K562 (cell line): Measurements from ENCODE around the gene ANK3. TPM values are rescaled to one million over a fixed set of nuclear protein-coding genes. Genes with fewer than 3 reads are reported as not detected.

Experiments used
- ATF3 ChIP-seq, 2 experiments: fragments of 450-650 bp in 1 of 2; sonication (generic) in 1 of 2; formaldehyde crosslinking in 1 of 2; IDR thresholded peaks in 1 of 2; conservative IDR thresholded peaks in 1 of 2; 2 replicates each; pipeline versions ENCODE4 v1.6.1 to v1.8.1; 2016 to 2023; ENCODE audit warnings: mild to moderate bottlenecking in 2 of 2, moderate library complexity in 2 of 2, inconsistent platforms in 1 of 2, missing genetic modification reagents in 1 of 2
- CBFA2T3 ChIP-seq: fragments of 450-650 bp; IDR thresholded peaks from 2 replicates; pipeline ENCODE4 v1.6.1; 2017
- CHD1 ChIP-seq: fragments of 200-600 bp; sonication (generic); IDR thresholded peaks from one replicate; pipeline ENCODE4 v1.6.1; 2012; ENCODE audit warnings: mild to moderate bottlenecking, moderate library complexity, low read length, inconsistent platforms
- DIDO1 ChIP-seq: fragments of 450-650 bp; IDR thresholded peaks from 2 replicates; pipeline ENCODE4 v1.6.1; 2016; ENCODE audit warnings: low read depth, missing biosample characterization, missing genetic modification characterization
- DNMT1 ChIP-seq: fragments of 450-650 bp; IDR thresholded peaks from 2 replicates; pipeline ENCODE4 v1.6.1; 2016; ENCODE audit warnings: antibody characterized with exemption, mild to moderate bottlenecking
- EP400 ChIP-seq: fragments of 450-650 bp; IDR thresholded peaks from 2 replicates; pipeline ENCODE4 v1.6.1; 2017; ENCODE audit warnings: antibody characterized with exemption, mild to moderate bottlenecking, moderate library complexity
- HNRNPK ChIP-seq: fragments of 200-400 bp; formaldehyde crosslinking; IDR thresholded peaks from one replicate; pipeline ENCODE4 v1.6.1; 2018; ENCODE audit warnings: mild to moderate bottlenecking, low read depth, low read length; ENCODE audit not compliant: poor library complexity, severe bottlenecking
- JUNB ChIP-seq: fragments of 450-650 bp; formaldehyde crosslinking; conservative IDR thresholded peaks from 2 replicates; pipeline ENCODE4 v1.4.0; 2020; ENCODE audit warnings: mild to moderate bottlenecking
- MLX ChIP-seq, 2 experiments: fragments of 450-650 bp in 1 of 2; sonication (generic) in 1 of 2; formaldehyde crosslinking; conservative IDR thresholded peaks; 2 replicates each; pipeline versions ENCODE4 v1.4.0 to v1.8.1; 2020 to 2022; ENCODE audit warnings: mild to moderate bottlenecking in 1 of 2, missing genetic modification reagents in 1 of 2
- PHF21A ChIP-seq: fragments of 450-650 bp; IDR thresholded peaks from 2 replicates; pipeline ENCODE4 v1.6.1; 2017; ENCODE audit warnings: low read depth, borderline replicate concordance
- RAD51 ChIP-seq: fragments of 450-650 bp; IDR thresholded peaks from 2 replicates; pipeline ENCODE4 v1.7.1; 2016; ENCODE audit warnings: low read depth, mild to moderate bottlenecking, borderline replicate concordance
- RFX7 ChIP-seq: fragments of 250-450 bp; sonication (Bioruptor Pico); IDR thresholded peaks from 2 replicates; pipeline ENCODE4 v1.5.1; 2021; ENCODE audit warnings: mild to moderate bottlenecking
- SREBF1 ChIP-seq: fragments of 150-350 bp; IDR thresholded peaks from 2 replicates; pipeline ENCODE4 v1.6.1; 2014; ENCODE audit warnings: antibody characterized with exemption, low read depth, low read length, borderline replicate concordance
- ZFP30 ChIP-seq: fragments of 250-450 bp; sonication (Bioruptor Pico); IDR thresholded peaks from 2 replicates; pipeline ENCODE4 v1.8.0; 2022; ENCODE audit warnings: moderate library complexity, mild to moderate bottlenecking, inconsistent platforms, borderline replicate concordance
- ZFP36 ChIP-seq: fragments of 150-350 bp; IDR thresholded peaks from 2 replicates; pipeline ENCODE4 v1.6.1; 2018; ENCODE audit warnings: low read length, low read depth; ENCODE audit not compliant: partially characterized antibody
- ZNF121 ChIP-seq: sonication (generic); formaldehyde crosslinking; conservative IDR thresholded peaks from 2 replicates; pipeline ENCODE4 v1.8.0; 2022; ENCODE audit warnings: missing genetic modification reagents
- ZNF274 ChIP-seq: IDR thresholded peaks from 2 replicates; pipeline ENCODE4 v1.6.1; 2011; ENCODE audit warnings: low read depth, mild to moderate bottlenecking, low read length, moderate library complexity, borderline replicate concordance
- ZNF740 ChIP-seq, 3 experiments: fragments of 200-800 bp in 1 of 3; sonication (Bioruptor generic) in 1 of 3; sonication (generic) in 1 of 3; formaldehyde crosslinking in 1 of 3; IDR thresholded peaks; 2 replicates each; pipeline versions ENCODE4 v1.6.1 to v1.8.0; 2016 to 2022; ENCODE audit warnings: mild to moderate bottlenecking in 2 of 3, missing compliant biosample characterization in 2 of 3, missing genetic modification characterization in 2 of 3, missing genetic modification reagents in 1 of 3
- polyA plus RNA-seq, 8 experiments: library from polyadenylated mRNA; depleted of rRNA in 4 of 8; stranded (reverse) in 5 of 8; unstranded in 3 of 8; fragments of >200 nt; fragmentation: Nextera tagmentation in 2 of 8; fragmentation: Illumina TruSeq in 1 of 8; extraction: Ambion mirVana in 2 of 8; extraction: Trizol in 1 of 8; gene quantifications; 2 replicates each; pipeline versions ENCODE4 v1.2.1 to v1.2.3, GENCODE V29; 2011 to 2014; ENCODE audit warnings: inconsistent platforms in 1 of 8, missing spikeins in 1 of 8
- total RNA-seq, 7 experiments: library from RNA; depleted of rRNA in 6 of 7; stranded (reverse); fragments of >200 nt in 6 of 7; fragmentation: Illumina TruSeq in 2 of 7; extraction: Trizol in 2 of 7; gene quantifications; 2 replicates each; pipeline versions ENCODE4 v1.2.1 to v1.2.3, GENCODE V29; 2011 to 2021; ENCODE audit warnings: low replicate concordance in 1 of 7
- TF ChIP-seq, protein P1 (sequence below): sonication (generic); formaldehyde crosslinking; IDR thresholded peaks from 2 replicates; pipeline ENCODE4 v1.8.0; 2022; ENCODE audit warnings: missing genetic modification reagents, mild to moderate bottlenecking, borderline replicate concordance

Gene ANK3
- total and polyA plus RNA-seq, 9 of the 15 experiments (the other 6 are each of a cell fraction or from before 2014, with no cell fraction given), result 10.0 to 32.3 (median 17.9) TPM

DNA sequence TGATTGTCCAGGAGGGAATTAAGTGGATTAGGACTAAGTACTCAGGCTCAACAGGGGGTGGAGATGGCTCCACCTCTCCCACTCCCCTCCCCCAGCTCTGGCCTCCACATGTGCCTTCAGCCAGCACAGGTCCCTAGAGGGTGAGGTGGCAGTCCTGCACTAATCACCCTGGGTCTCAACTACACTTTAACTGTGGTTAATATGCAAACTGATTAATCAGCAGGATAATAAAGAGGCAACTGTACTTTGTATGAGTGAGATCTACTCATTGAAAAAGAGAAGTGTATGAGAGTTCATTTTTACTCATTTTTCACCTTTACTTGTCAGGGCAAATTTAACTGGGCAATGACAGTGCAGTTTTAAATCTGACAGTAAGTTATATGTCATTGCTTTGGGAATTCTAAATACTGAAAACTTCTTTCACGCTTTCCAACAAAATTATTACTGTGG lies 259.5 kb downstream of the ANK3 start (continued):
- TF ChIP-seq ZFP30 (CRISPR knock-in tag), result no peak
- TF ChIP-seq JUNB (CRISPR knock-in tag), result no peak
- peak; percentile 91 for TF ChIP-seq EP400
- TF ChIP-seq ZNF274, result no peak
- no peak for TF ChIP-seq CHD1
- no peak for TF ChIP-seq ZFP36
- no peak for TF ChIP-seq MLX (CRISPR knock-in tag; conservative IDR thresholded peaks at IDR 0.05)
- no peak for TF ChIP-seq RAD51
- no peak for TF ChIP-seq HNRNPK
- TF ChIP-seq DNMT1, result no peak
- no peak for TF ChIP-seq RFX7 (CRISPR knock-in tag)
- TF ChIP-seq ATF3 (IDR thresholded peaks at IDR 0.05), result no peak; the same call in 1 of the 2 replicates
- TF ChIP-seq ATF3 (CRISPR knock-in tag; conservative IDR thresholded peaks at IDR 0.05), result no peak
- TF ChIP-seq, protein P1, sequence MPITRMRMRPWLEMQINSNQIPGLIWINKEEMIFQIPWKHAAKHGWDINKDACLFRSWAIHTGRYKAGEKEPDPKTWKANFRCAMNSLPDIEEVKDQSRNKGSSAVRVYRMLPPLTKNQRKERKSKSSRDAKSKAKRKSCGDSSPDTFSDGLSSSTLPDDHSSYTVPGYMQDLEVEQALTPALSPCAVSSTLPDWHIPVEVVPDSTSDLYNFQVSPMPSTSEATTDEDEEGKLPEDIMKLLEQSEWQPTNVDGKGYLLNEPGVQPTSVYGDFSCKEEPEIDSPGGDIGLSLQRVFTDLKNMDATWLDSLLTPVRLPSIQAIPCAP, result no peak
- no peak for TF ChIP-seq ZNF121 (CRISPR knock-in tag)
- TF ChIP-seq PHF21A, result no peak
- peak; percentile 48; the same call in 1 of the 2 replicates for TF ChIP-seq DIDO1
- peak; percentile 34; the same call in 1 of the 2 replicates for TF ChIP-seq CBFA2T3
- no peak for TF ChIP-seq SREBF1
- no peak for TF ChIP-seq ZNF740 (CRISPR knock-in tag; IDR thresholded peaks at IDR 0.05)
- TF ChIP-seq ZNF740 (tag; IDR thresholded peaks at IDR 0.05), result no peak
